ENCODE data around the gene PLEKHG7.

PLEKHG7 gene

DNA sequence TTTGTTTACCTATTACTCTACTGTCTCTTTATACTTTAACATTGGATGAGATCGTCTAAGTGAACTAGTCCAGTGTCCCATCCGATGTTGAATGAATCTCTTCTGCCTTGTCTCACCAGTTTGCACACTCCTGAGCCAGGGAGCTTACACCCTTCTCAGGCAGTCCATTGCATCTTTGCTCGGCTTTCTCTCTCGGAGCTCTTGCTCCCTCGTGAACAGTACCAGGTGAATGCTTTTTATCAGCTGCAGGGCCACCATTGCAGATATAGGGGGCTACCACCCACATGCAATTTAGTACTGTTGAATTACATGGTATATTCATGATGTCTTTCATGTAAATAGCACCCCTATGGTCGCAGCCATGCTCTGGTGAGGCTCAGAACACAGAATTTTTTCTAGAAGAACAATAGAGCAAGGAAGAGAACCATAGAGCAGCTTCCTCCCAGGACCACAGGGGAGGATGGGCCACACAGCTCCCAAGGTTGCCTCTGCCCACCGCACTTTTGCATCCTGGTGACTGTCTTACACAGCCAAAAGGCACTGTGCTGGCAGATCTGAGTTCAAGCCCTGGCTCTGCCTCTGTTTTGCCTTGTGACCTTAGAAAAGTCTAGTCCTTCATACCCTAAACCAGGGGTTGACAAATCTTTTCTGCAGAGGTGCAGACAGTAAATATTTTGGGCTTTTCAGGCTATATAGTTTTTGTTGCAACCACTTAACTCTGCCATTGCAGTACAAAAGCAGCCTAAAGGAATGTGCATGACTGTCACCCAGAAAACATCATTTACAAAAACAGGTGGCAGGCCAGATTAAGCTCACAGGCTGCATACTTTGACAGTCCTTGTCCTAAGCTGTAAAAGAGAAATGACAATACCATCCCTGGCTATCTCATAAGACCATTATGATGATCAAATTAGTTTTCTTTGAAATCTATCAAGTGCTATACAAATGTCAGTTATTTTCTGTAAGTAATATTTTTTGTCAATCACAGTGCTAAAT, 35.4 kb downstream of the PLEKHG7 start:
- ChIA-PET POLR2A (no interaction called here), CTCF (interaction anchor here (0.6 kb wide), 1 partner anchor 1807 kb away, joined by 4 read pairs; no protein-coding TSS in a partner anchor)
- no peak for DNase-seq (ENCODE audit: extremely low spot score)
- no peak for TF ChIP-seq HDGF (IDR thresholded peaks at IDR 0.05; ENCODE audit: borderline replicate concordance)

DNA sequence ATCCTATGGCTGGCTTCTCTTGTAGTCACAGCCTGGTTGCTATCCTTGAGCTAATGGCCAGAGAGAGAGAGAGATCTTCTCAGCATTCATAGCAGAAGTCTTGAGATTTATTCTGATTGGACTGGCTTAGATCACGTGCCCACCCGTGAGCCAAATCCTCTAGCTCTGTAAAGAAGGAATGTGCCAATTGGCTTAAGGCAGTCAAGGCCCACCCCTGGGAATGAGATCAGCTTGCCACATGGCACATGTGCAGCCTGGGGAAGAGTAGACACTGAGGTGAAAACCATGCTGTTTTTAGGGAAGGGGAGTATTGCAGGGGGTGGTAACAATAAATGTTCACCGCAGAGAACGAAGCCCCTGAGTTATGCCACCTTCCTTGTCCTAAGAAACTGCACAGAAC, 36.3 kb downstream of the PLEKHG7 start:
- CTCF ChIA-PET = interaction anchor here (0.6 kb wide), 1 partner anchor 1806 kb away, joined by 4 read pairs; no protein-coding TSS in a partner anchor
- POLR2A ChIA-PET = no interaction called here
- TF ChIP-seq FOXA1 (IDR thresholded peaks at IDR 0.05) (no peak), SUZ12 (IDR thresholded peaks at IDR 0.05) (no peak), FOXM1 (IDR thresholded peaks at IDR 0.05; ENCODE audit: borderline replicate concordance) (no peak), TARDBP (IDR thresholded peaks at IDR 0.05) (no peak), LEF1 (IDR thresholded peaks at IDR 0.05; ENCODE audit: borderline replicate concordance) (no peak), ELF4 (IDR thresholded peaks at IDR 0.05) (no peak), ZNF384 (IDR thresholded peaks at IDR 0.05) (no peak), HDGF (IDR thresholded peaks at IDR 0.05; ENCODE audit: borderline replicate concordance) (no peak), SP1 (IDR thresholded peaks at IDR 0.05) (no peak), FOXK2 (IDR thresholded peaks at IDR 0.05) (no peak), BHLHE40 (IDR thresholded peaks at IDR 0.05; ENCODE audit: borderline replicate concordance) (no peak), ARNT (IDR thresholded peaks at IDR 0.05) (no peak), CTBP1 (IDR thresholded peaks at IDR 0.05; ENCODE audit: borderline replicate concordance) (no peak), L3MBTL2 (conservative IDR thresholded peaks at IDR 0.05) (no peak; the same call in 1 of the 2 replicates)
- TF ChIP-seq, protein P1, sequence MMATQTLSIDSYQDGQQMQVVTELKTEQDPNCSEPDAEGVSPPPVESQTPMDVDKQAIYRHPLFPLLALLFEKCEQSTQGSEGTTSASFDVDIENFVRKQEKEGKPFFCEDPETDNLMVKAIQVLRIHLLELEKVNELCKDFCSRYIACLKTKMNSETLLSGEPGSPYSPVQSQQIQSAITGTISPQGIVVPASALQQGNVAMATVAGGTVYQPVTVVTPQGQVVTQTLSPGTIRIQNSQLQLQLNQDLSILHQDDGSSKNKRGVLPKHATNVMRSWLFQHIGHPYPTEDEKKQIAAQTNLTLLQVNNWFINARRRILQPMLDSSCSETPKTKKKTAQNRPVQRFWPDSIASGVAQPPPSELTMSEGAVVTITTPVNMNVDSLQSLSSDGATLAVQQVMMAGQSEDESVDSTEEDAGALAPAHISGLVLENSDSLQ (IDR thresholded peaks at IDR 0.05) = no peak
- DNase-seq (ENCODE audit: extremely low spot score) = no peak

DNA sequence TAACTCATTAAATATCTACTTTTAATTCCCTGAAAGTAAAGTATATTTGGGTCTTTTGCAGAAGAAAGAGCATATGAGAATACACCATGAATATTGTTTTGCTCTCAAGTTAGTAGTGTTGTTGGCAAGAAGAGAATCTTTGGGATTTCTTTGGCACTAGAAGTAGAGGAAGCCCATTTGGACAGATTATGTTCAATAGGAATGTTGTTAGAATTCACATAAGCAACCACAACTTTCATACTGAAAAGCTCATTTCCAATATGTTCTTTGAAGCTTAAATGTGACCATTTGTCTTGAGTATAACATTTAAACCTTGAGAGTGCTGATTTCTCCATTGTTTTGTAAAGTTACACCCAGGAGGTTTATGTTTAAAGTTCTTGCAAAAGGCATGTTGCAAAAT, 37.6 kb downstream of the PLEKHG7 start:
- POLR2A ChIA-PET = no interaction called here
- CTCF ChIA-PET = no interaction called here

GRCh38 chr12:92743026-92743425, 40.2 kb downstream of the PLEKHG7 start:
- POLR2A ChIA-PET = no interaction called here
- TF ChIP-seq HDGF (IDR thresholded peaks at IDR 0.05; ENCODE audit: borderline replicate concordance) = no peak
- TF ChIP-seq ZNF384 (IDR thresholded peaks at IDR 0.05) = no peak
- TF ChIP-seq FOXA1 (IDR thresholded peaks at IDR 0.05) = no peak
- no peak for TF ChIP-seq L3MBTL2 (conservative IDR thresholded peaks at IDR 0.05)
- TF ChIP-seq ELF4 (IDR thresholded peaks at IDR 0.05) = no peak
- TF ChIP-seq SUZ12 (IDR thresholded peaks at IDR 0.05) = no peak
- TF ChIP-seq, protein P1 (IDR thresholded peaks at IDR 0.05) = no peak
- TF ChIP-seq FOXM1 (IDR thresholded peaks at IDR 0.05; ENCODE audit: borderline replicate concordance) = no peak
- TF ChIP-seq NFRKB (IDR thresholded peaks at IDR 0.05) = no peak
- no peak for TF ChIP-seq FOXK2 (IDR thresholded peaks at IDR 0.05)
- no peak for DNase-seq (ENCODE audit: extremely low spot score)
- CTCF ChIA-PET = no interaction called here

More for the DNA sequence above, 37.6 kb downstream of the PLEKHG7 start:
- TF ChIP-seq, protein P1 (IDR thresholded peaks at IDR 0.05) = no peak
- TF ChIP-seq LEF1 (IDR thresholded peaks at IDR 0.05; ENCODE audit: borderline replicate concordance) = no peak
- no peak for TF ChIP-seq BHLHE40 (IDR thresholded peaks at IDR 0.05; ENCODE audit: borderline replicate concordance)
- no peak for TF ChIP-seq SUZ12 (IDR thresholded peaks at IDR 0.05)
- no peak for TF ChIP-seq SP1 (IDR thresholded peaks at IDR 0.05)
- TF ChIP-seq CTBP1 (IDR thresholded peaks at IDR 0.05; ENCODE audit: borderline replicate concordance) = no peak
- no peak for TF ChIP-seq FOXK2 (IDR thresholded peaks at IDR 0.05)
- no peak for TF ChIP-seq ZNF384 (IDR thresholded peaks at IDR 0.05)
- no peak for TF ChIP-seq HDGF (IDR thresholded peaks at IDR 0.05; ENCODE audit: borderline replicate concordance)
- TF ChIP-seq FOXM1 (IDR thresholded peaks at IDR 0.05; ENCODE audit: borderline replicate concordance) = no peak
- DNase-seq (ENCODE audit: extremely low spot score) = no peak

GRCh38 chr12:92745856-92746550, 43.2 kb downstream of the PLEKHG7 start:
- POLR2A ChIA-PET = no interaction called here
- no peak for DNase-seq (ENCODE audit: extremely low spot score)
- CTCF ChIA-PET = no interaction called here

More at GRCh38 chr12:92745856-92746550, 43.2 kb downstream of the PLEKHG7 start:
- TF ChIP-seq SUZ12 (IDR thresholded peaks at IDR 0.05) (no peak), ZNF384 (IDR thresholded peaks at IDR 0.05) (no peak), LEF1 (IDR thresholded peaks at IDR 0.05; ENCODE audit: borderline replicate concordance) (no peak)
- TF ChIP-seq, protein P1 (IDR thresholded peaks at IDR 0.05) = no peak
